Dermis microvascular lymphatic vessel endothelial cell (primary cell): Measurements from ENCODE around the gene THSD7A. TPM values are rescaled to one million over a fixed set of nuclear protein-coding genes. Genes with fewer than 3 reads are reported as not detected.

ENCODE experiments used
- DNase-seq, 2 donors: peaks; one replicate each; pipeline versions ENCODE4 v3.0.0 to v3.0.0-alpha.2; 2010; ENCODE audit warnings: low read depth in 2 of 2
- total RNA-seq: library from RNA; depleted of rRNA; stranded (reverse); fragments of >200 nt; gene quantifications from 2 replicates; pipeline ENCODE4 v1.2.1, GENCODE V29; 2014

Gene THSD7A
- total RNA-seq, 1 donor from 2014 or later = 15.8 TPM

DNA sequence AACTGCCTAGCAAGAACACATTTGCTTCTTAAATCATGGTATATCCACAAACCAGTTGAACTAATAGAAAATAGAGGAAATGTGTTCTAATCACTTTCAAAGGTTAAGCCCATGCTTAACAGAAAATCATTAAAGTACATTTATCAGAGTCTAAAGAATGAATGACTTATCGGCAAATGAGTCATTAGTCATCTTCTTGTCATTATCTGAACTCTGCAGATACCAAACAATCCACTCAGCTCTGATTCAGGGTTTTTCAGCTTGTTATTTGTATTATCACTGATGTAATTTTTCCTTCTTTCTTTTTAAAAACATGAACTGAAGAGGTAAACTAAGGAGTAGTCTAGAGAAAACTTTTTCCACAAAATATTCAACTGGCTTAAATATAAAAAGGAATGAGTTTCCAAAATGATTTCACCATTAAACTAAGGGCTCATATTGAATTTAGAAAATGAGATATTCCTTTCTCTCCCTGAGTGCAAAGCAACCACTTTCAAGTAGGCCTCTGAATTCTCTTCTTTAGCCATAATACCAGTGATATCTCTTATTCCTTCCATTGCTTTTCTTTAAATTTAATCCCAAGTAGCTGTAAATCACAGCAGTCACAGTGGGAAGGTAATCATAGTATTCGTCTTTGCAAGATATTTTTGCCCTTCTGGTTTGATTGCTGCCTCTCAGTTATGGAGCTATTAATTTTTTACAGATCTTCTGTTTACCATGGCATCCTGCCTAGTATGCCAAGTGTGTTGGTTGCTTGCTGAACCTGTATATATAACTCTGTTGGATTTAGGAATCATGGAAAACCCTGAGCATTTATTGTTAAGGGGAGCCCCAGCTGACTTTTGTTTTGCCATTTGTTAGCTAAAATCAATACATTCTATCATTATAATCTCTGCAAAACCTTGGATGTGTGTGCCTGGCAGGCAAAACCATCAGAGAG is 125.1 kb downstream of the THSD7A start:
- peak in 1 of 2 donors; percentile 73 for DNase-seq

DNA sequence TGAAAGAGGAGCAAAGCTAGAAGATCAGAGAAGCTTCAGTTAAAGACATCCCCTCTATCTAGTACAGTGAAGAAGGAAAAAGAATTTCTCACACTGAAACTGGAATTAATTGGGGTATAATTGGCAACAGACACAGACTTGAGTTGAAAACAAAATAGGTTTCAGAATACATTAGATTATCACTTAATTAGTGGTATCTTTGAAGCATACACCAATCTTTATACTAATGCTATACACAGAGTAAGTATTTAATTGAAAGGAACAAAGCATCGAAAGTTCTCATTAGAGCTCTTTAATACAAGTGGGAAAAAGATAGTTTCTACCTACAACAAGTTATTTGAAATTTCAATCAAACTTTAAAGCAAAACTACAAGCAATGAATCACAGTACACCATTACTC is 128.2 kb downstream of the THSD7A start:
- no peak for DNase-seq

GRCh38 chr7:11702938-11703337 is 129.1 kb downstream of the THSD7A start:
- no peak for DNase-seq

- no peak for DNase-seq
Observed at GRCh38 chr7:11701829-11702560, 130.0 kb downstream of the THSD7A start.

DNA sequence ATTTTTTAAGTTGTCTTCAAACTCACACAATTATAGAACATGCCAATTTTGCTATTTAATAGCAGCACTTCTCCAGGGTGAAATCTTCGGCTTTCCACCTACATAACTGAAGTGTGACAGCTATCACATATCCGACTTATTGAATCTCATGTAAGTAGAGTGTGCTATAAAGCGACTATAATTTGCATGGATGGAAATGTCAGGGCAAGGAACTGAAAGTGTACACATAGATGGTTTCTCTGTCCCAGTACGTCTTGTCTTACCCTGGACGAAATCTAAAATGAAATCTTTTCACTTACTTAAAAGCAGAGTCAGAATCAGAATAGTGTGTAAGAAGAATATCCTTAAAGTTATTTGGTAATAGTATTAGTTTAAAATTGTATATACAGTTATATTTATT is 132.3 kb downstream of the THSD7A start:
- DNase-seq = no peak

GRCh38 chr7:11698384-11698871 is 133.6 kb downstream of the THSD7A start:
- peak; percentile 51 to 60 for DNase-seq

DNA sequence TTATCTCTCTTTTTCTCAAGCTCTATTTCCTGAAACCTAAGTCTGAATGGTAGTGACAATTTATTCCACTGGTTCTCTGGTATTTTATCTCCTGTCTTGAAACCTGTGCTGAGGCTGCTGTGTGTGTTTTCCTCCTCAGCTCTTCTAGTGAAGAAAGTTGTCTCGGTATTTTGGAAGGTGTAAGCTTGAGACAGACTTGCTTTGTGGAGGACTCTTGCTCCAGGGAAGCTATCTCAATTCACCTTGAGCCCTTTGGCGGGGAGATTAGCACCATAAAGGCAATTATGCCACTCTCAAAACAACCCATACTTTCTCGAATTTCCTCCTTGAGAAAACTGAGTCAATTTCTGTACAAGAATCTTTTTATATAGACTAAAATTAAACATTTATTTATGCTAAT is 141.6 kb downstream of the THSD7A start:
- no peak for DNase-seq

DNA sequence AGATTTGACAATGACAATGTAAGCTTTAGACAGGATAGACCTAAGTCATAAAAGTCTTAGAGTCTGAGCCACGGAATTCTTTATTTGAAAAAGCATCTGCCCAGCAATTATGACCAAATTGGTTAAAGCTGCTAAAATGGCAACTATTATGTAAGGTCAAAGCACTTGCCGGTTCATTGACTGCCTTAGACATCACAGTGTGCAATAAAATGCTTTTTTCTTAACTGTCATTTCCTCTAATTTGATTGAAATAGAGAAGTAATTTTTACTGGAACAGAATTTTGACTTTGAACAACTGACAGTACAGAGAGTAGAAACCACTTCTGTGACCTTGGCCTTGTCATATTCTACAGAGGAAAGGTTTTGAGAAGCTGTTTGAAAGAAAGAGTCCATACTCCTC is 142.9 kb downstream of the THSD7A start:
- no peak for DNase-seq

- DNase-seq = no peak
Observed at GRCh38 chr7:11681461-11681860, 150.5 kb downstream of the THSD7A start.

- DNase-seq = no peak
Observed at GRCh38 chr7:11675163-11675562, 156.8 kb downstream of the THSD7A start.

DNA sequence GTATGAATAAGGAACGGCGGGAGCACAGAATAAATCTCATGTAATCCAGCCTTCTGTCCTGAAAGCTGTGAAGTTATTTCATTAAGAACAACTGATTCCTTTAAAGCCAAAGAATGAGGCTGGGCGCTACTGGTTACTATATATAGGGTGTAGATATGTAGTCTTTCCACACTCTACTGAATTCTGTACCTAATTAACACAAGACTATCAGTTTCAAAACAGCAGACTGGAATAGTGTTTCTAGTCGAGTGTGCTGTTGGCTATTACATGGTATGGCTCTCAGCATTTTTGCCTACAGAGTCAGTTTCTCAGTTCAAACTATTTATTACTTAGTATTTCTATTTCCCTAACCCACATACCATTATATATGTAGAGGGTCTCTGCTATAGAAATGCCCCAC is 163.3 kb downstream of the THSD7A start:
- no peak for DNase-seq

GRCh38 chr7:11667810-11668185 is 164.2 kb downstream of the THSD7A start:
- no peak for DNase-seq

DNA sequence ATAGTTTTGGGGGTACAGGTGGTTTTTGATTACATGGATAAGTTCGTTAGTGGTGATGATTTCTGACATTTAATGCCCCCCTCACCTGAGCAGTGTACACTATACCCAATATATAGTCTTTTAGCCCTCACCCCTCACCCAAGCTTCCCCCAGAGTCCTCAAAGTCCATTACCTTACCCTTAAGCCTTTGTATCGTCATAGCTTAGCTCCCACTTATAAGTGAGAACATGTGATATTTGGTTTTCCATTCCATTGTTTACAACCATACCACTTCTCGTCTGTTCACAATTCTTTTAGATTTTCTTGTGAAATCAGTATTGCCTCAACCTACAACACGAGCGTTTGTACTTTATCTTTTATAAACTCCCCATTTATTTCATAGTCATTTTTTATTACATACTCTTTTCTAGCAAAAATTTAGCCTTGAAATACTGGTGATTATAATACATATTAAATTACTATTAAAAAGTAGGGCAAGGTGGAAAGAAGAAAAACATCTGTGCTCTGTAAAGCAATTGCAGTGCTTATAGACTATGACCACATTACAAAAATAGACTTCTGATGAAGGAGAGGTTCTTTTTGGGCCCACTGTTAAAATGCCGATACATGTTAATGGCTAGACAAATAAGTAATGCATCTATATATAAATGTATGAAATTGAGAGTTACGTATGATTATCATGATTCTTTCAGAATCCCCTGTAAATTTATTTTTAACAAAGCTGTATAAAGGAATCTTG is 164.8 kb downstream of the THSD7A start:
- DNase-seq = no peak

DNA sequence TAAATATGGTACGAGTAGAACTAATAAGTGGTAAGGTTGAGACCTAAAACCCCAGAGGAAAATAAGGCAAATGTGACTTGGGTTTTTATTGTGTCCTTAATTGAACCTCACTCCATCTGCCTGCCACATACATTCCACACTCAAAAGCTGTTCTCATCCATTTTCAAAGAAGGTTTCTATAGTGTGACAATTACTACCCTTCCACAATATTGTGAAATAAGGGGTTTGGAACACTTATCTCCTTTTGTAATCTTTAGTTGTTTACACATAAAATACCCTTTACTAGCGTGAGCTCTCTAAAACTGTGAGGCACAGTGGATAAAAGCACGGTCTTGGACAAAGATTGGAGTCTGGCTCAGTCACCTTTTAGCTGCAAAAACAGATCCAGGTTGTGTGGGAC is 166.6 kb downstream of the THSD7A start:
- DNase-seq = no peak

DNA sequence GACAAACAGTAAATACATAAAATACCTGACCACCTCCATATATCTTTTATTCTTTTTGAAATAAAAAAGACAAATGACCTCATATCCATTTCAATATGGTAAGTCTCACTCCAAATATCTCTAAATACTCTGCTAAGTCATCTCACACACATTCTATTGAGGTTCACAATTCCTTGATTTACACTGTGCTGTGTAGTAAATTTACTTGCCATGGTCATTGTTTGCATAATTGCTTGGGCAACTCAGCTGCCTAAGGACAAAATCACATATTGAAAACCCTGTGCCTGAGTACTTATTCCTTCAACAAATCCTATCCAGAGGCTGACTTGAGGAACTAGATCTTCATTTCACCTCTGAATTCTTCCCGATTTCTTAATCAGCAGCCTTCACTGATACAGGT is 176.4 kb downstream of the THSD7A start:
- DNase-seq = no peak

- DNase-seq = peak in 1 of 2 donors; percentile 63
Observed at GRCh38 chr7:11655163-11655562, 176.8 kb downstream of the THSD7A start.

DNA sequence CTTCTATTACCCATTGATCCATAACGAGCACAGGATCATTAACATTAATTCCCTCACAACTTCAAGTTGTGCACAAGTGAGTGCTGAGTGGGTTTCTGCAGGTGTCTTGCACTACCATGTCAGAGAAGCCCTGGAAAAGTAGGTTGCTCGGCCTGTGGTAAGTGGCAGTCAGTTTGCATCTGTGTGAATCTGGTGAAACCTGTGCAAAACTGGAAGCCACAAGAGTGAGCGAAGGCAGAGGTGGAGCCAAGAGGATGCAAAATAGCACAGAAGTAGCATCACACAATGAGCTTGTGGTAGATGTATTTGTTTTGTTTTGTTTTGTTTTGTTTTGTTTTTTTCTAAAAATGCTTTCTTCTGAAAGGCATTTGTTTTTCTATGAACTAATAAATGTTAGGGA is 181.5 kb downstream of the THSD7A start:
- DNase-seq = no peak

DNA sequence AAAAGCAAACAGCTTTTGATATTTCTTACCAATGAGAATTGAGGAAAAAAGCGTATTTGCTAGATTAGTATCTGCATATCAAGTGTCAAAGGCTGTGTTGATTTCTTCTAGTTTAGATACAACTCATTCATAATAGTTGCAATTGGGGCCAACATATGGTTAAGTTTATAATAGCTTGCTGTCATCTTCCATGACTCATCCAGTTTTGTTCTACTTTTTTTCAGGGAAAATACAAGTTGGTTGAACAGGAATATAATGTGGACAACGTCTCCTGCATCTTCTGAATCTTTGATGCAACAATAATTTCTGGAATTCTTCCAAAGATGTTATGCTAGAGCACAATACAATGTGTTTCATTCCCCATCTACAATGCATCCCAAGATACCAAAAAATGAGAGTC is 182.0 kb downstream of the THSD7A start:
- DNase-seq = peak in 1 of 2 donors; percentile 65

DNA sequence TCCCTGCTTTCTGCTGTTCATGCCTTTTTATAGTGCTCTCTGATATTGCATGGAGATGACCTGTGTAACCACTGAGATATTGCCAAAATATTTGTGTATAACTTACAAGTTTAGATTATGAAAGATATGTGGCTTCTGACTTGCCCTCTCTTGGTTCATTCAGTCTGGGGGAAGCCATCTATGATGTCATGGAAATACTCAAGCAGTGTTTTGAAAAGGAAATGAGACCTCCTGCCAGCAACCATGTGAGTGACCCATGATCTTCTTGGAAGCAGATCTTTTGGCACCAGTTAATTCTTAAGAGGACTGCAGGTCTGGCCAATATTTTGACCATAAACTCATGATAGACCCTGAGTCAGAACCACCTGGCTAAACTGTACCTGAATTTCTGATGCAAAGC is 183.0 kb downstream of the THSD7A start:
- DNase-seq = peak; percentile 36 to 96

GRCh38 chr7:11648101-11648500 is 183.9 kb downstream of the THSD7A start:
- DNase-seq = no peak

- peak in 1 of 2 donors; percentile 7 for DNase-seq
Observed at GRCh38 chr7:11642841-11643240, 189.2 kb downstream of the THSD7A start.

DNA sequence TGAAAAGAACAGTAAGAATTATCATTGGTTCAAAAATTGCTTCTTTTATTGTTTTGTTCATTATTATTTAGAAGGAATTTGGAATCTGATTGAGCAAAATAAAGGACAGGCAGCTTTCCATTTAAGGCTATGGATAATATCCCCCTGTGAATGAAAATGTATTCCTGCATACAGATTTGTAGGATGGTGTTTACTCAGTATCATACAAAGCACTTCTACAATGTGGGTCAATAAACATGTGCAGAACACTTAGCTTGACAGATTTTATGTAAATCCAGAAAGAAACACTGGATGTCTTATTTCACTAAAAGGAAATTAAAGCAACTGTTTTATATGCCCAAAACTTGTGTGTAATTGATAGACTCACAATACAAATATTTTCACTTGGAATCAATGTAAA is 189.7 kb downstream of the THSD7A start:
- no peak for DNase-seq
